ENCODE data around the gene GDF10. TPM values are rescaled to one million over a fixed set of nuclear protein-coding genes. Genes with fewer than 3 reads are reported as not detected.

Gene GDF10
- total RNA-seq, 1 donor from 2014 or later = not detected

GRCh38 chr10:47344996-47345870, 45.2 kb downstream of the GDF10 start:
- DNase-seq (ENCODE audit: low read depth) (no peak), FAIRE-seq (no peak)
- H3K36me3 ChIP-seq (ENCODE audit: control insufficient read depth, insufficient read depth, low read length) = no peaks in the 10 kb centered on the region
- no peak overlapping the region for H3K4me3 ChIP-seq (ENCODE audit: low read depth, low read length)
- TF ChIP-seq, protein P1, sequence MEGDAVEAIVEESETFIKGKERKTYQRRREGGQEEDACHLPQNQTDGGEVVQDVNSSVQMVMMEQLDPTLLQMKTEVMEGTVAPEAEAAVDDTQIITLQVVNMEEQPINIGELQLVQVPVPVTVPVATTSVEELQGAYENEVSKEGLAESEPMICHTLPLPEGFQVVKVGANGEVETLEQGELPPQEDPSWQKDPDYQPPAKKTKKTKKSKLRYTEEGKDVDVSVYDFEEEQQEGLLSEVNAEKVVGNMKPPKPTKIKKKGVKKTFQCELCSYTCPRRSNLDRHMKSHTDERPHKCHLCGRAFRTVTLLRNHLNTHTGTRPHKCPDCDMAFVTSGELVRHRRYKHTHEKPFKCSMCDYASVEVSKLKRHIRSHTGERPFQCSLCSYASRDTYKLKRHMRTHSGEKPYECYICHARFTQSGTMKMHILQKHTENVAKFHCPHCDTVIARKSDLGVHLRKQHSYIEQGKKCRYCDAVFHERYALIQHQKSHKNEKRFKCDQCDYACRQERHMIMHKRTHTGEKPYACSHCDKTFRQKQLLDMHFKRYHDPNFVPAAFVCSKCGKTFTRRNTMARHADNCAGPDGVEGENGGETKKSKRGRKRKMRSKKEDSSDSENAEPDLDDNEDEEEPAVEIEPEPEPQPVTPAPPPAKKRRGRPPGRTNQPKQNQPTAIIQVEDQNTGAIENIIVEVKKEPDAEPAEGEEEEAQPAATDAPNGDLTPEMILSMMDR (IDR thresholded peaks at IDR 0.05; ENCODE audit: insufficient read depth, low read length, severe bottlenecking) = no peak
- peaks cover 4% of the 10 kb centered on the region for H3K27me3 ChIP-seq (ENCODE audit: control insufficient read depth, insufficient read depth, low read length)

GRCh38 chr10:47346581-47347302, 46.7 kb downstream of the GDF10 start:
- Histone ChIP-seq H3K27me3 (ENCODE audit: control insufficient read depth, insufficient read depth, low read length) (peaks cover 4% of the 10 kb centered on the region), H3K36me3 (ENCODE audit: control insufficient read depth, insufficient read depth, low read length) (no peaks in the 10 kb centered on the region), H3K4me3 (ENCODE audit: low read depth, low read length) (no peak overlapping the region)
- TF ChIP-seq, protein P1 (IDR thresholded peaks at IDR 0.05; ENCODE audit: insufficient read depth, low read length, severe bottlenecking) = no peak
- peak; percentile 9 for DNase-seq (ENCODE audit: low read depth)
- no peak for FAIRE-seq

DNA sequence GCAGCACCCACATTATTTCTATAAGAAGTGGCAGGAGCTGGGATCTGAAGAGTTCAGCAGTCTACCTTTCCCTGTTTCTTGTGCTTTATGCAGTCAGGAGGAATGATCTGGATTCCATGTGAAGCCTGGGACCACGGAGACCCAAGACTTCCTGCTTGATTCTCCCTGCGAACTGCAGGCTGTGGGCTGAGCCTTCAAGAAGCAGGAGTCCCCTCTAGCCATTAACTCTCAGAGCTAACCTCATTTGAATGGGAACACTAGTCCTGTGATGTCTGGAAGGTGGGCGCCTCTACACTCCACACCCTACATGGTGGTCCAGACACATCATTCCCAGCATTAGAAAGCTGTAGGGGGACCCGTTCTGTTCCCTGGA, 47.3 kb downstream of the GDF10 start:
- DNase-seq (ENCODE audit: low read depth) (no peak), FAIRE-seq (no peak)
- no peak overlapping the region for H3K4me3 ChIP-seq (ENCODE audit: low read depth, low read length)
- no peaks in the 10 kb centered on the region for H3K36me3 ChIP-seq (ENCODE audit: control insufficient read depth, insufficient read depth, low read length)
- H3K27me3 ChIP-seq (ENCODE audit: control insufficient read depth, insufficient read depth, low read length) = peaks cover 6% of the 10 kb centered on the region
- TF ChIP-seq, protein P1 (IDR thresholded peaks at IDR 0.05; ENCODE audit: insufficient read depth, low read length, severe bottlenecking) = no peak

GRCh38 chr10:47348138-47348651, 48.2 kb downstream of the GDF10 start, which contains the start of gene RBP3:
RBP3 (plus strand) TSS chr10:47348363; CDS start chr10:47348485, 122 bp downstream.
- Histone ChIP-seq H3K27me3 (ENCODE audit: control insufficient read depth, insufficient read depth, low read length) (peaks cover 5% of the 10 kb centered on the region), H3K4me3 (ENCODE audit: low read depth, low read length) (no peak within 1 kb of the TSS), H3K36me3 (ENCODE audit: control insufficient read depth, insufficient read depth, low read length) (no peaks in the 10 kb centered on the region)
- no peak for FAIRE-seq
- TF ChIP-seq, protein P1 (IDR thresholded peaks at IDR 0.05; ENCODE audit: insufficient read depth, low read length, severe bottlenecking) = no peak
- DNase-seq (ENCODE audit: low read depth) = no peak

- DNase-seq (ENCODE audit: low read depth) (no peak), FAIRE-seq (no peak)
- H3K36me3 ChIP-seq (ENCODE audit: control insufficient read depth, insufficient read depth, low read length) = no peaks in the 10 kb centered on the region
- peaks cover 5% of the 10 kb centered on the region for H3K27me3 ChIP-seq (ENCODE audit: control insufficient read depth, insufficient read depth, low read length)
- TF ChIP-seq, protein P1 (IDR thresholded peaks at IDR 0.05; ENCODE audit: insufficient read depth, low read length, severe bottlenecking) = no peak
- H3K4me3 ChIP-seq (ENCODE audit: low read depth, low read length) = no peak overlapping the region
Measured at GRCh38 chr10:47348661-47349470, 48.9 kb downstream of the GDF10 start.
